H1 (cell line): ENCODE results near the gene RAB3A. TPM values are rescaled to one million over a fixed set of nuclear protein-coding genes. Genes with fewer than 3 reads are reported as not detected.

Experiments
- CREB1 ChIP-seq: IDR thresholded peaks from 2 replicates; pipeline ENCODE4 v1.6.1; 2012; ENCODE audit warnings: inconsistent platforms
- JUND ChIP-seq: IDR thresholded peaks from 2 replicates; pipeline ENCODE4 v1.6.1; 2011; ENCODE audit warnings: mild to moderate bottlenecking, improper control_type of control experiment, low read length
- SP4 ChIP-seq: IDR thresholded peaks from 2 replicates; pipeline ENCODE4 v1.6.1; 2012; ENCODE audit warnings: low read length, inconsistent platforms
- polyA plus RNA-seq, 7 experiments: library from polyadenylated mRNA; depleted of rRNA in 3 of 7; stranded (reverse) in 5 of 7; unstranded in 2 of 7; fragments of >200 nt in 5 of 7; fragments of 200-250 nt in 2 of 7; gene quantifications; 1 replicate in 5 of 7; 2 replicates in 1 of 7; 4 replicates in 1 of 7; pipeline versions ENCODE4 v1.2.1 to v1.2.3, GENCODE V29; 2011 to 2013; ENCODE audit warnings: missing spikeins in 2 of 7, mixed read lengths in 2 of 7
- total RNA-seq: library from RNA; stranded (reverse); fragmentation: NEBNext Ultra II Directional; extraction: Animal tissue kit (Norgen Biotek cat#: 25700); gene quantifications from 2 replicates; pipeline ENCODE4 v1.2.1, GENCODE V29; 2021

RAB3A gene
- total and polyA plus RNA-seq, 2 of the 8 experiments (the other 6 are each of a cell fraction or from before 2014, with no cell fraction given): 13.6 to 14.2 TPM

DNA sequence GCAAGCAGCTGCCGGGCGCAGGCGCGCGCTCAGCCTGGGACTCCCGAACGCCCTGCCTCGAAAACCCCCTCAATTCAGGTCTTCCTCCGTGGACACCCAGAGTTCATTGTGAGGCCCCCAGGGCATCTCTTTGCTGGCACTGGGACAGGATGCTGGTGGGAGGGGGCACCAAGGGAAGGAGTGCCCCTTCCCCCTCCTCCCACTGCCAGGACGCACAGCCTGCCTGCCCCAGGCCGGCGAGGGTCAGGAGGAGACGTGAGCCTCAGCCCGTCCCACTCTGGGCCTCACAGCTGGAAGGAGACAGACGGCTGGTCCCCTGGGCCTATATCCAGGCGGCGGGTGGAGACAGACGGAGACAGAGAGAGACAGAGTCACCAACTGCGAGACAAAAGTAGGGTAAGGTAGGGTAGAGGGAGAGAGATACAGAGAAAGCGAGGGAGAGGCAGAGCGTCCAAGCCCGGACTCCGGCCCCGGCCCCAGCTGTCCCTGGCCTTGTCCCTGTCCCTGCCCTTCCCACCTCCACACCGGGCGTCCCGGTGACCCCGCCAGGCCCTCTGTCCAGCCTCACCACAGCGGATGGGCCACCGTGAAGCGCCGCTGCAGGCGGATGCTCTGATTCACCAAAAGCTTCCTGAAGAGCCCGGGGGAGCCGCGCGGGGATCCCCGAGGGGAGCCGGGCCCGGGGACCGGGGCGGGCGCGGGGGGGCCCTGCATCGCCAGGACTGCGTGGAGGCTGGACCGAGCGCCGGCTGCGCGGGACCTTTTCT lies 22.0 kb upstream of the RAB3A start, which contains the start of gene PDE4C (continued):
- TF ChIP-seq CREB1 (no peak), JUND (no peak), SP4 (no peak)
